GM23338 (cell line): ENCODE measurements around the gene MS4A15. TPM values are rescaled to one million over a fixed set of nuclear protein-coding genes. Genes with fewer than 3 reads are reported as not detected.

ENCODE experiments used
- ATAC-seq: fragments of 200-7000 bp; cut with Tn5 transposase; 3 replicates; pipeline ENCODE4 v1.9.1; 2020
- DNase-seq: peaks from one replicate; pipeline ENCODE4 v3.0.0-alpha.2; 2015; ENCODE audit warnings: low spot score
- H2AFZ ChIP-seq: fragments of 200-600 bp; sonication (generic); 2 replicates; pipeline ENCODE4 v1.8.0; 2016; ENCODE audit warnings: antibody characterized with exemption, mild to moderate bottlenecking, moderate library complexity
- H3F3A ChIP-seq: fragments of 200-600 bp; sonication (generic); replicated peaks from 2 replicates; pipeline ENCODE4 v1.8.0; 2017; ENCODE audit warnings: antibody characterized with exemption, mixed run types, low read depth
- H3K27ac ChIP-seq: fragments of 200-600 bp; sonication (generic); 2 replicates; pipeline ENCODE4 v1.6.1; 2016; ENCODE audit warnings: low read depth
- H3K27me3 ChIP-seq: fragments of 200-600 bp; sonication (generic); 2 replicates; pipeline ENCODE4 v1.8.0; 2016; ENCODE audit warnings: mild to moderate bottlenecking, mixed run types, moderate library complexity; ENCODE audit not compliant: insufficient read depth
- H3K36me3 ChIP-seq: fragments of 200-600 bp; sonication (generic); 2 replicates; pipeline ENCODE4 v1.8.0; 2016; ENCODE audit warnings: mild to moderate bottlenecking; ENCODE audit not compliant: insufficient read depth
- H3K4me1 ChIP-seq: fragments of 200-600 bp; sonication (generic); 2 replicates; pipeline ENCODE4 v1.8.0; 2016; ENCODE audit warnings: mild to moderate bottlenecking, moderate library complexity; ENCODE audit not compliant: insufficient read depth
- H3K4me2 ChIP-seq: fragments of 200-600 bp; sonication (generic); 2 replicates; pipeline ENCODE4 v1.7.1; 2017; ENCODE audit warnings: mixed run types
- H3K4me3 ChIP-seq: fragments of 200-600 bp; sonication (generic); 2 replicates; pipeline ENCODE4 v1.6.1; 2016; ENCODE audit warnings: mixed run types
- H3K79me2 ChIP-seq: fragments of 200-600 bp; sonication (generic); replicated peaks from 2 replicates; pipeline ENCODE4 v1.8.0; 2017; ENCODE audit warnings: mild to moderate bottlenecking; ENCODE audit not compliant: insufficient read depth
- H3K9me2 ChIP-seq: fragments of 200-600 bp; sonication (generic); 2 replicates; pipeline ENCODE4 v1.8.0; 2017; ENCODE audit not compliant: insufficient read depth
- H4K20me1 ChIP-seq: fragments of 200-600 bp; sonication (generic); replicated peaks from 2 replicates; pipeline ENCODE4 v1.8.0; 2017; ENCODE audit warnings: mild to moderate bottlenecking; ENCODE audit not compliant: insufficient read depth
- H3K27ac Mint-ChIP-seq: 2 replicates; pipeline ENCODE4 v1.8.0; 2020; ENCODE audit warnings: inconsistent platforms, mild to moderate bottlenecking, moderate library complexity, mixed read lengths
- H3K27me3 Mint-ChIP-seq: 3 replicates; pipeline ENCODE4 v1.8.0; 2022; ENCODE audit warnings: low read depth, mild to moderate bottlenecking, moderate library complexity, mixed read lengths, inconsistent platforms; ENCODE audit not compliant: insufficient read depth, poor library complexity
- H3K36me3 Mint-ChIP-seq: 3 replicates; pipeline ENCODE4 v1.8.0; 2021; ENCODE audit warnings: low read depth, mild to moderate bottlenecking, inconsistent platforms, moderate library complexity, mixed read lengths
- H3K4me1 Mint-ChIP-seq: 3 replicates; pipeline ENCODE4 v1.8.0; 2020; ENCODE audit warnings: mild to moderate bottlenecking, inconsistent platforms, mixed read lengths
- H3K4me3 Mint-ChIP-seq: 3 replicates; pipeline ENCODE4 v1.8.0; 2021; ENCODE audit warnings: moderate library complexity, mild to moderate bottlenecking, inconsistent platforms, mixed read lengths
- H3K9me3 Mint-ChIP-seq: 3 replicates; pipeline ENCODE4 v1.8.0; 2020; ENCODE audit warnings: moderate library complexity, mild to moderate bottlenecking, inconsistent platforms, mixed read lengths
- CREB1 ChIP-seq: fragments of 250-450 bp; sonication (Bioruptor Pico); IDR thresholded peaks from 2 replicates; pipeline ENCODE4 v1.5.0; 2020; ENCODE audit warnings: low read depth, mild to moderate bottlenecking, moderate library complexity
- CTCF ChIP-seq, 2 experiments: fragments of 200-600 bp in 1 of 2; sonication (generic) in 1 of 2; conservative IDR thresholded peaks; 2 replicates each; pipeline versions ENCODE4 v1.5.1 to v1.6.1; 2016 to 2017; ENCODE audit warnings: antibody characterized with exemption in 2 of 2, low read depth in 2 of 2, mild to moderate bottlenecking in 2 of 2, moderate library complexity in 1 of 2
- ETS1 ChIP-seq: IDR thresholded peaks from 2 replicates; pipeline ENCODE4 v1.6.1; 2016; ENCODE audit warnings: antibody characterized with exemption
- EZH2 ChIP-seq: fragments of 200-600 bp; sonication (generic); IDR thresholded peaks from one replicate; pipeline ENCODE4 v1.8.0; 2017; ENCODE audit warnings: antibody characterized with exemption, mild to moderate bottlenecking, low read depth; ENCODE audit not compliant: unreplicated experiment
- EZH2phosphoT487 ChIP-seq: fragments of 200-600 bp; sonication (generic); IDR thresholded peaks from one replicate; pipeline ENCODE4 v1.8.1; 2018; ENCODE audit warnings: antibody characterized with exemption; ENCODE audit not compliant: unreplicated experiment
- JUNB ChIP-seq: IDR thresholded peaks from one replicate; pipeline ENCODE4 v1.6.1; 2016; ENCODE audit warnings: antibody characterized with exemption; ENCODE audit not compliant: unreplicated experiment
- NANOG ChIP-seq: IDR thresholded peaks from 2 replicates; pipeline ENCODE4 v1.6.1; 2016; ENCODE audit warnings: antibody characterized with exemption, borderline replicate concordance
- POLR2AphosphoS5 ChIP-seq: IDR thresholded peaks from 2 replicates; pipeline ENCODE4 v1.6.1; 2016; ENCODE audit warnings: antibody characterized with exemption, low read depth
- STAT1 ChIP-seq: IDR thresholded peaks from one replicate; pipeline ENCODE4 v1.6.1; 2016; ENCODE audit warnings: antibody characterized with exemption; ENCODE audit not compliant: unreplicated experiment
- ZNF331 ChIP-seq: fragments of 250-450 bp; sonication (Bioruptor Pico); IDR thresholded peaks from 2 replicates; pipeline ENCODE4 v1.5.0; 2020; ENCODE audit warnings: low read depth, mild to moderate bottlenecking, moderate library complexity
- ZNF462 ChIP-seq: fragments of 250-450 bp; sonication (Bioruptor Pico); IDR thresholded peaks from 2 replicates; pipeline ENCODE4 v1.5.0; 2020; ENCODE audit warnings: mild to moderate bottlenecking, moderate library complexity
- polyA plus RNA-seq: library from polyadenylated mRNA; unstranded; fragments of >200 nt; fragmentation: Nextera tagmentation; extraction: Ambion mirVana; gene quantifications from 2 replicates; pipeline ENCODE4 v1.2.1, GENCODE V29; 2016
- total RNA-seq: library from RNA; depleted of rRNA; stranded (reverse); fragments of >200 nt; shearing (Covaris generic); gene quantifications from 2 replicates; pipeline ENCODE4 v1.2.3, GENCODE V29; 2014

The MS4A15 gene
- total and polyA plus RNA-seq, 2 experiments from 2014 or later: 0.44 TPM; not detected in 1

GRCh38 chr11:60771146-60771545 is 14.5 kb downstream of the MS4A15 start (continued):
- TF ChIP-seq ZNF331 (CRISPR knock-in tag) (no peak), STAT1 (no peak), ETS1 (no peak), POLR2AphosphoS5 (no peak)

GRCh38 chr11:60771879-60772525 is 15.3 kb downstream of the MS4A15 start:
- Mint-ChIP-seq H3K9me3 (peaks cover 4% of the 10 kb centered on the region), H3K4me1 (peaks cover 9% of the 10 kb centered on the region; the same call in 2 of the 3 replicates), H3K27ac (no peak overlapping the region), H3K27me3 (peaks cover 16% of the 10 kb centered on the region), H3K36me3 (no peaks in the 10 kb centered on the region; the same call in 2 of the 3 replicates), H3K4me3 (no peak overlapping the region)
- no peaks in the 10 kb centered on the region for H3K4me1 ChIP-seq
- no peaks in the 10 kb centered on the region for H3K36me3 ChIP-seq
- no peaks in the 10 kb centered on the region for H3K79me2 ChIP-seq
- no peak for ATAC-seq
- peaks cover 12% of the 10 kb centered on the region; the same call in 1 of the 2 replicates for H3K27me3 ChIP-seq
- H3F3A ChIP-seq: no peaks in the 10 kb centered on the region
- H3K9me2 ChIP-seq: no peaks in the 10 kb centered on the region; the same call in 1 of the 2 replicates
- no peaks in the 10 kb centered on the region for H4K20me1 ChIP-seq
- DNase-seq: no peak
- no peak overlapping the region for H3K4me2 ChIP-seq
- no peak overlapping the region for H3K4me3 ChIP-seq
- no peak overlapping the region for H2AFZ ChIP-seq
- no peak overlapping the region for H3K27ac ChIP-seq
- no peak for TF ChIP-seq EZH2
- TF ChIP-seq ETS1: no peak
- TF ChIP-seq STAT1: no peak
- TF ChIP-seq ZNF331 (CRISPR knock-in tag): no peak
- no peak for TF ChIP-seq EZH2phosphoT487
- TF ChIP-seq JUNB: no peak
- no peak for TF ChIP-seq CREB1 (CRISPR knock-in tag)
- TF ChIP-seq ZNF462: no peak
- TF ChIP-seq CTCF (conservative IDR thresholded peaks at IDR 0.05; ENCODE audit: low read depth in 2 of 2): no peak
- TF ChIP-seq NANOG: no peak
